ENCODE measurements around the gene SLC13A3. TPM values are rescaled to one million over a fixed set of nuclear protein-coding genes. Genes with fewer than 3 reads are reported as not detected.

The SLC13A3 gene
- total RNA-seq, 1 experiment from 2014 or later: 1.3 TPM

- no peak for DNase-seq (ENCODE audit: low spot score)
- POLR2A ChIA-PET (ENCODE audit: low non-redundant PET): interaction anchor here (0.6 kb wide), 2 partner anchors 8 to 188 kb away, joined by 4 read pairs; no protein-coding TSS in a partner anchor
- no TSS peak for BruUV-seq (replicated peaks)
Observed at GRCh38 chr20:46648903-46649649, 2.2 kb downstream of the SLC13A3 start.

GRCh38 chr20:46647469-46647868 lies 3.8 kb downstream of the SLC13A3 start:
- POLR2A ChIA-PET (ENCODE audit: low non-redundant PET): no interaction called here
- H3K9me3 ChIP-seq (ENCODE audit: low read depth, low read length, poor library complexity, severe bottlenecking): no peaks in the 10 kb centered on the region
- no peaks in the 10 kb centered on the region for H3K4me1 ChIP-seq (ENCODE audit: insufficient read depth, low read length, poor library complexity, severe bottlenecking)
- no peak overlapping the region for H3K27ac ChIP-seq (ENCODE audit: low read depth, low read length, poor library complexity, severe bottlenecking)
- no peak overlapping the region for H3K4me3 ChIP-seq (ENCODE audit: low read depth, low read length, poor library complexity, severe bottlenecking)
- intact Hi-C loops (cut with micrococcal nuclease; ENCODE audit: unreplicated experiment): no loop called here
- no peaks in the 10 kb centered on the region for H3K36me3 ChIP-seq (ENCODE audit: insufficient read depth, low read length, poor library complexity, severe bottlenecking)
- CTCF ChIA-PET: no interaction called here
- peaks cover 37% of the 10 kb centered on the region for H3K27me3 ChIP-seq (replicated peaks; ENCODE audit: insufficient read depth, low read depth, low read length, poor library complexity)
- BruUV-seq (replicated peaks): no TSS peak
- DNase-seq (ENCODE audit: low spot score): no peak
- TF ChIP-seq, protein P1, sequence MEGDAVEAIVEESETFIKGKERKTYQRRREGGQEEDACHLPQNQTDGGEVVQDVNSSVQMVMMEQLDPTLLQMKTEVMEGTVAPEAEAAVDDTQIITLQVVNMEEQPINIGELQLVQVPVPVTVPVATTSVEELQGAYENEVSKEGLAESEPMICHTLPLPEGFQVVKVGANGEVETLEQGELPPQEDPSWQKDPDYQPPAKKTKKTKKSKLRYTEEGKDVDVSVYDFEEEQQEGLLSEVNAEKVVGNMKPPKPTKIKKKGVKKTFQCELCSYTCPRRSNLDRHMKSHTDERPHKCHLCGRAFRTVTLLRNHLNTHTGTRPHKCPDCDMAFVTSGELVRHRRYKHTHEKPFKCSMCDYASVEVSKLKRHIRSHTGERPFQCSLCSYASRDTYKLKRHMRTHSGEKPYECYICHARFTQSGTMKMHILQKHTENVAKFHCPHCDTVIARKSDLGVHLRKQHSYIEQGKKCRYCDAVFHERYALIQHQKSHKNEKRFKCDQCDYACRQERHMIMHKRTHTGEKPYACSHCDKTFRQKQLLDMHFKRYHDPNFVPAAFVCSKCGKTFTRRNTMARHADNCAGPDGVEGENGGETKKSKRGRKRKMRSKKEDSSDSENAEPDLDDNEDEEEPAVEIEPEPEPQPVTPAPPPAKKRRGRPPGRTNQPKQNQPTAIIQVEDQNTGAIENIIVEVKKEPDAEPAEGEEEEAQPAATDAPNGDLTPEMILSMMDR (conservative IDR thresholded peaks at IDR 0.05; ENCODE audit: low read depth, low read length): no peak
- no peak for TF ChIP-seq EZH2 (IDR thresholded peaks at IDR 0.05; ENCODE audit: borderline replicate concordance, low read depth, low read length, poor library complexity, severe bottlenecking)

More at GRCh38 chr20:46648903-46649649, 2.2 kb downstream of the SLC13A3 start:
- Histone ChIP-seq H3K27me3 (replicated peaks; ENCODE audit: insufficient read depth, low read depth, low read length, poor library complexity) (peaks cover 44% of the 10 kb centered on the region), H3K4me3 (ENCODE audit: low read depth, low read length, poor library complexity, severe bottlenecking) (no peak overlapping the region), H3K9me3 (ENCODE audit: low read depth, low read length, poor library complexity, severe bottlenecking) (no peaks in the 10 kb centered on the region), H3K4me1 (ENCODE audit: insufficient read depth, low read length, poor library complexity, severe bottlenecking) (no peaks in the 10 kb centered on the region), H3K36me3 (ENCODE audit: insufficient read depth, low read length, poor library complexity, severe bottlenecking) (no peaks in the 10 kb centered on the region), H3K27ac (ENCODE audit: low read depth, low read length, poor library complexity, severe bottlenecking) (no peak overlapping the region)
- CTCF ChIA-PET: no interaction called here
- TF ChIP-seq, protein P1 (conservative IDR thresholded peaks at IDR 0.05; ENCODE audit: low read depth, low read length): no peak
- no peak for TF ChIP-seq EZH2 (IDR thresholded peaks at IDR 0.05; ENCODE audit: borderline replicate concordance, low read depth, low read length, poor library complexity, severe bottlenecking)
- intact Hi-C loops (cut with micrococcal nuclease; ENCODE audit: unreplicated experiment): no loop called here

DNA sequence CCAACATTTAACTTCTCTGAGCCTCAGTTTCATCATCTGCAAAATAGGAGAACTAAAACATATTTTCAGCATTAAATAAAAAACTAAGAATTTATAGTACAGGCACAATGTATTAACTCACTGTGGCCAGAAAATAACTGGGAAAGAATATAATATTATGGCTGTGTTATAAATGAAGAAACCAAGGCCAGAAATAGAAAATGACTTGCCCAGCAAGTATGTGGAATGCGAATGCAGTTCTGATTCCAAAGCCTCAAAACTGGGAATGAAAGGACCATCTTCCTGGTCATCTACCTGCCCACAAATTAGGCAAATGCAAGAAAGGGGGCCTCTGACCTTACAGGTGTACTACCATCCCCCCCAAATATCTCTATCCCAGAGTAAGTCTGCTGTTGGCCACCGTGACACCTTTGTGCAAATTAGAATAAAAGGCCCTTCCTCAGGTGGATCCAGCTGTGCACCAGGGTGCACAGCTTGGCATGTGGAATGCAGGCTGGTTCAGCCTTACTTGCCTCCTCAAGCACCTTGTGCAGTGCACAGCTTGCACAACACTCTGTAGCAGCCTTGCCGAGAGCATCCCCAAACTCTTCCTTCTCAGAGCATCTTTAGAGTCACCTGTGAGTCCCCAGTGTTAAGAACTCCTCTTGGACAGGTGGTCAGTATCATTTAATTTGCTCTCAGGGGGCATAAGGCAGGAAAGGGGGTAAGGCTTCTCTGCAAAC lies 4.4 kb downstream of the SLC13A3 start:
- DNase-seq (ENCODE audit: low spot score): no peak
- CTCF ChIA-PET: no interaction called here
- intact Hi-C loops (cut with micrococcal nuclease; ENCODE audit: unreplicated experiment): no loop called here

More for the DNA sequence above, 4.4 kb downstream of the SLC13A3 start:
- Histone ChIP-seq H3K27me3 (replicated peaks; ENCODE audit: insufficient read depth, low read depth, low read length, poor library complexity) (peaks cover 32% of the 10 kb centered on the region), H3K27ac (ENCODE audit: low read depth, low read length, poor library complexity, severe bottlenecking) (no peak overlapping the region), H3K36me3 (ENCODE audit: insufficient read depth, low read length, poor library complexity, severe bottlenecking) (no peaks in the 10 kb centered on the region), H3K4me3 (ENCODE audit: low read depth, low read length, poor library complexity, severe bottlenecking) (no peak overlapping the region), H3K4me1 (ENCODE audit: insufficient read depth, low read length, poor library complexity, severe bottlenecking) (no peaks in the 10 kb centered on the region), H3K9me3 (ENCODE audit: low read depth, low read length, poor library complexity, severe bottlenecking) (no peaks in the 10 kb centered on the region)
- POLR2A ChIA-PET (ENCODE audit: low non-redundant PET): no interaction called here
- TF ChIP-seq EZH2 (IDR thresholded peaks at IDR 0.05; ENCODE audit: borderline replicate concordance, low read depth, low read length, poor library complexity, severe bottlenecking): no peak
- TF ChIP-seq, protein P1 (conservative IDR thresholded peaks at IDR 0.05; ENCODE audit: low read depth, low read length): no peak
- BruUV-seq (replicated peaks): no TSS peak
